Ovary (tissue), 9 donors: ENCODE data around the gene IFNA13. TPM values are rescaled to one million over a fixed set of nuclear protein-coding genes. Genes with fewer than 3 reads are reported as not detected.

Source experiments
- DNase-seq, 5 donors: peaks; one replicate each; pipeline ENCODE4 v3.0.0-alpha.2; 2019 to 2020
- H3K27ac ChIP-seq, 2 donors: fragments of 200-600 bp; one replicate each; pipeline versions ENCODE4 v1.5.1 to v1.8.0; 2019 to 2022
- H3K27me3 ChIP-seq: fragments of 200-600 bp; one replicate; pipeline ENCODE4 v1.8.0; 2022
- H3K36me3 ChIP-seq: fragments of 200-600 bp; sonication (generic); one replicate; pipeline ENCODE4 v1.5.1; 2019
- H3K4me1 ChIP-seq: one replicate; pipeline ENCODE4 v1.8.1; 2013; ENCODE audit warnings: mild to moderate bottlenecking, moderate library complexity; ENCODE audit not compliant: insufficient read depth
- H3K4me3 ChIP-seq: fragments of 200-600 bp; sonication (generic); one replicate; pipeline ENCODE4 v1.5.1; 2017
- H3K9me3 ChIP-seq, 2 donors: fragments of 200-600 bp in 1 of 2; sonication (generic) in 1 of 2; one replicate each; pipeline versions ENCODE4 v1.5.1 to v1.8.1; 2013 to 2019; ENCODE audit warnings: mild to moderate bottlenecking in 1 of 2, moderate library complexity in 1 of 2
- CTCF ChIP-seq, 3 donors: fragments of 450-650 bp in 2 of 3; fragments of 200-600 bp in 1 of 3; IDR thresholded peaks; one replicate each; pipeline versions ENCODE4 v1.5.1 to v1.8.0; 2016 to 2022; ENCODE audit warnings: antibody characterized with exemption in 3 of 3, mild to moderate bottlenecking in 1 of 3
- EP300 ChIP-seq: sonication (generic); formaldehyde crosslinking; IDR thresholded peaks from one replicate; pipeline ENCODE4 v1.6.1; 2017; ENCODE audit warnings: antibody characterized with exemption
- POLR2A ChIP-seq: fragments of 450-650 bp; IDR thresholded peaks from one replicate; pipeline ENCODE4 v1.6.1; 2017; ENCODE audit warnings: antibody characterized with exemption, mild to moderate bottlenecking, moderate library complexity
- WGBS, 3 donors: extraction: QIAGEN DNeasy Blood & Tissue Kit in 1 of 3; methylation state at CpG; one replicate each; pipeline versions ENCODE4 v1.1.5 to v1.1.7; 2013 to 2017; 5-methylcytosine and 5-hydroxymethylcytosine counted together
- intact Hi-C, 4 donors: fragments of 100-400 bp; cut with DNase I; formaldehyde crosslinking; loops; one replicate each; pipeline versions ENCODE4 v1.11.0 to v1.15.1; 2022 to 2023
- polyA plus RNA-seq, 2 donors: library from polyadenylated mRNA; stranded (reverse); fragments of 200-250 nt in 1 of 2; fragments of 350-450 nt in 1 of 2; fragmentation: Illumina TruSeq in 1 of 2; extraction: RNeasy Lipid Tissue Mini Kit (QIAGEN cat#74804) in 1 of 2; gene quantifications; one replicate each; pipeline ENCODE4 v1.2.3, GENCODE V29; 2013 to 2014
- total RNA-seq, 7 donors: library from RNA; depleted of rRNA in 2 of 7; stranded (reverse); fragments of >200 nt in 2 of 7; fragmentation: NEBNext Ultra II Directional in 3 of 7; extraction: Animal tissue kit (Norgen Biotek cat#: 25700) in 3 of 7; gene quantifications; one replicate each; pipeline versions ENCODE4 v1.1.0 to v1.2.4, GENCODE V29; 2016 to 2023
- donor health status: DM: no; HTN: no; CAD: no; lungs with moderate emphysema.
- donor health status: DM: no; HTN: no; CAD: no.
- donor health status: Bipolar disorder and iron deficiency.
- donor health status: DM: yes; HTN: yes; CAD: no.
- donor health status: DM: no; HTN: no; CAD: no.
- donor health status: DM: yes; HTN: yes; CAD: no.

The IFNA13 gene
- total and polyA plus RNA-seq, 9 donors = 0.12 TPM; not detected in 8

- H3K27me3 ChIP-seq = no peaks in the 10 kb centered on the region
- no peaks in the 10 kb centered on the region for H3K4me1 ChIP-seq
- no peaks in the 10 kb centered on the region for H3K9me3 ChIP-seq
- intact Hi-C loops = loop anchor here in 3 of 4 donors (5.0 to 10.0 kb wide), 3 partner anchors 71 to 79 kb away; no protein-coding TSS in a partner anchor
- peak overlapping the region; percentile 37 for H3K4me3 ChIP-seq
- peak; percentile 19 to 58 (median 49) for DNase-seq
- H3K27ac ChIP-seq = no peak overlapping the region
- TF ChIP-seq POLR2A (no peak), EP300 (no peak), CTCF (IDR thresholded peaks at IDR 0.05) (peak in 2 of 3 donors; percentile 57 to 58)
- 6 to 7% (median 6%) methylated on average over 40 of the region's 40 CpGs for WGBS, 3 donors
- no peaks in the 10 kb centered on the region for H3K36me3 ChIP-seq
Observed at GRCh38 chr9:21395778-21396717, 28.2 kb upstream of the IFNA13 start.

GRCh38 chr9:21392270-21392669 is 24.4 kb upstream of the IFNA13 start:
- DNase-seq = no peak
- Histone ChIP-seq H3K27ac (no peak overlapping the region), H3K9me3 (no peaks in the 10 kb centered on the region), H3K4me3 (no peak overlapping the region), H3K4me1 (no peaks in the 10 kb centered on the region), H3K27me3 (no peaks in the 10 kb centered on the region), H3K36me3 (no peaks in the 10 kb centered on the region)
- TF ChIP-seq CTCF (IDR thresholded peaks at IDR 0.05) (no peak), POLR2A (no peak), EP300 (no peak)
- intact Hi-C loops = loop anchor here in 1 of 4 donors (10.0 kb wide), 1 partner anchor 67 kb away; no protein-coding TSS in a partner anchor
- WGBS, 3 donors = 77 to 88% (median 87%) methylated on average over 6 of the region's 6 CpGs

- Histone ChIP-seq H3K4me1 (no peaks in the 10 kb centered on the region), H3K4me3 (no peak within 1 kb of the TSS), H3K27me3 (no peaks in the 10 kb centered on the region), H3K36me3 (no peaks in the 10 kb centered on the region), H3K9me3 (no peaks in the 10 kb centered on the region), H3K27ac (no peak within 1 kb of the TSS)
- TF ChIP-seq POLR2A (no peak), EP300 (no peak), CTCF (IDR thresholded peaks at IDR 0.05) (no peak)
- intact Hi-C loops = no loop called here
- 76 to 86% (median 83%) methylated on average over 1 of the region's 1 CpG for WGBS, 3 donors
- DNase-seq = no peak
Observed at GRCh38 chr9:21385131-21385670, 17.3 kb upstream of the IFNA13 start, which contains the start of gene IFNA2. TSS of gene IFNA2 (minus strand) at chr9:21385398. CDS start at chr9:21385329, 69 bp downstream.

GRCh38 chr9:21383627-21384026 is 15.8 kb upstream of the IFNA13 start:
- no peaks in the 10 kb centered on the region for H3K27me3 ChIP-seq
- H3K9me3 ChIP-seq = no peaks in the 10 kb centered on the region
- TF ChIP-seq POLR2A (no peak), EP300 (no peak), CTCF (IDR thresholded peaks at IDR 0.05) (no peak)
- H3K4me3 ChIP-seq = no peak overlapping the region
- no peak for DNase-seq
- intact Hi-C loops = no loop called here
- no peak overlapping the region for H3K27ac ChIP-seq
- H3K36me3 ChIP-seq = no peaks in the 10 kb centered on the region
- 3 to 34% (median 8%) methylated on average over 4 of the region's 4 CpGs for WGBS, 3 donors
- no peaks in the 10 kb centered on the region for H3K4me1 ChIP-seq
